ENCODE results near the gene PRAF2.
A peak's percentile ranks its signal among the peaks of the same experiment; 100 is the strongest.

Gene PRAF2

DNA sequence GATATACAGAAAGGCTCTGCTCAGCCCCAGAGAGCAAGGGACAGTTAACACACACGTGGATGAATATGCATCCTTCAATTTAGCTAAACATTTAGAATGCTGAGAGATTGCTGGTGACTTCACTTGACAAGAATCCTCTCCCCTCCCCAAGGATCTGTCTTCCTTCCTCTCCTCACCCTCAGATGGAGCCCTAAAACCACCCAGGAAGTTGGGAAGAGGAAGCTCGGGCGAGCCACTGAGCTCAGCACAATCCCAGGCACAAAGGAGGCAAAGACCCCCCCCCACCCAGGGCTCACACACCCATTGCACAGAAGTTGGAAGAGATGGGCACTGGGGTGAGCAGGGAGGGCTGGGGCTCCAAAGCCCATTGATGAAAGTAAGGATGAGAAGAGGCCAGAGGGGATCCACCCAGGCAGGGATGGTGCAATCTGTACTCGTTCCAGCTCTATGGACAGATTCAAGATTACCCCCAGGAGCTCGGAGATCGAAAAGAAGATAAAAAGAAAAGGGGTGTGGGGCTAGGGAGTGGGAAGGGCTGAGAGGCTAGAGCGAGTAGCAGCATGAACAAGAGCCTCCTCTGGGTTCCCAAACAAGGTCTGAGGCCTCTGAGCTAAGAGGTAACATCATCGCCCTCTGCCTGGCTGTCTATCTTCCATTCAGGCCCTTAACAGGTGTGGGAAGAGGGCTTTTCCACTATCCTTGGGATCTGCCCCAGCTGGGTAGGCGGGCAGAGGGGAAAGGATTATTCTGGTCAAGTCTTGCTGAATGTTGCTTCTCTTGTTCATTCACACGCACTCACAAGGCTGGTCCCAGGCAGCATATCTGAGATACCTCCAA lies 31.8 kb downstream of the PRAF2 start:
- DNase-seq: no peak

DNA sequence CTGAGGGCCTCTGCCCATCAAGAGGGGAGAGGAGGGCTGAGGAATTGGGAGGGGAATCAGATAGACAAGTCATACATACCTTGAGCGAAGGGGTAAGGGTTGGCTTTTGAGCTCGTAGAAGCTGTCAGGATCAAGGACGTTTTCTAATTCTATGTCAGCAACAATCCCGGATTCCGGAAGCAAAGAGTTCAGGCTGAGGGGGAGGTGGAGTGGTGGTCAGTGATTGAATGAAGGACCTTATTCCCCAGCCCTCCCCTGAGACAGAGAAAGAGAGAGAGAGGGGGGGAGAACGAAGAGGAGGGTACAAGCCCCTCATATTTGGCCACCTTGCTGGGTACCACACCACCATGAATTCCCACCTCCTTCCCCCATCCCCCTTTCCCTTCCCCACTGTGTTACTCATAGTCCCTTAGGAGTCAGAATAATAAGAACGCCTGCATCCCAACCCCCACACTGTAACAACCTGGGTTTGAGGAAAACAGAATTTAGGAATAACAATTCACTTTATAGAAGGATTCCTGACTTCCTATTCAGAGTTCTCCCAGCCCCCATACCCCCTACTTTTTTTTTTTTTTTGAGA lies 33.3 kb downstream of the PRAF2 start:
- no peak for DNase-seq

DNA sequence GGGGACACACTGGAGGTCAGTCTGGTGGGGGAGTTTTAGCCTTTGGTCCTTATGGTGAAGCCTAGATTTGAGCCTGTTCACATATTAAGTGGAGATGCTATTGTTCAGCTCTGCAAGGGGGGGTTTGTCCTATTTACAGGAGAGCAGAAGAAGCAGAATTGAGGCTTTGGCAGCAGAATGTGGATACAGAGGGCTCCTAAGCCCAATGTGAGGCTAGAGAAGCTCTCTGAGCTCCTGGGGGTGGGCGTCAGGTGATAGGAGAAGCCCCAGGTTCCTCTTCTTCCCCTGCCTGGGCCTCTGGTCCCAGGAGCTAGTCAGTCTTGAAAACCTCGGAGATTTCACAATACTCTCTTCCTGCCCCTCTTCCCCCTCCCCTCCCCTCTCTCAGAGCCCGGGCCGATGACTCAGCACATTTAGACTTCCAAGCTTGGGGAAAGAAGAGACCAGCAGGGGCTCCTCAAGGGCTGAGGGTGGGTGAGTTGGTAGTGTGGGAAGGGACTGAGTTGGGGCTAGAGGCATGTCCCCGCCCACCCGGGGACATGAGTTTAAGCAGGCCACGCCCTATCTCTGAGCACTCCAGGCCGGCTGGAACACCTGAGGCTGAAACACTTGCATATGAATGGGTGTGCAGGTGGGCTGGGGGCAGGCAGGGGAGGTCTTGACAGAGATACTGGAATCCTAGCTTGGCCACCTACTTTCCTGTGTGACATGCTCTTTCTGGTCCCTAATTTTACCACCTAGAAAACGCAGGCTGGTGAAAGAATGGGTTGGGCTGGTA lies 34.0 kb downstream of the PRAF2 start:
- DNase-seq: peak in 1 of 6 experiments; percentile 22

DNA sequence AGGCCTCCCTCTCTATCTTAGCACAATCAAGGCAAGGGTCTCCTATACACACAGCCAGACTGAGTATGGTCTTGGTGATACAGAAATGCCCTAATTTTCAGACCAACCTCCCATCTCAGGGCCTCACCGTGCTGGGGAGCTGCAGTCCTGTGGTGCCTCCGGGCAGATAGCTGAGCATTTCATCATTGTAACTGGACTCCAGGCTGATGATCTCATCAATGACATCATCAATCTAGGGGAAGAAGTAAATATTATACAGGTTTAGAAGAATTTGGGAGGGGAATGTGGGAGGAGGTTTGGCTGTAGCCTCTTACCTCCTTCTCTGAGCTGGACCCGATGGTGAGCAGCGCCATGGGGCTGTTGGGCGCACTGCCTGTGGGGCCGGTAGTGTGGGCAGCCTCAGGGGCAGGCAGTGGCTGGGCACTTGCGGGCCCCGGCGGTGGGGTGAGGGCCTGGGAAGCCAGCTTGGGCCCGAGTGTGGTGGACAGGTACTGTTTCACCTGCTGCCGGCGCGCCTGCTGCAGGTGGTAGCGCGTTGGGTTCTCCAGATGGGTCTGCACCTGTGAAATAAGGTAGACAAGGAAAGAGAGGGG lies 35.8 kb downstream of the PRAF2 start:
- no peak for DNase-seq

DNA sequence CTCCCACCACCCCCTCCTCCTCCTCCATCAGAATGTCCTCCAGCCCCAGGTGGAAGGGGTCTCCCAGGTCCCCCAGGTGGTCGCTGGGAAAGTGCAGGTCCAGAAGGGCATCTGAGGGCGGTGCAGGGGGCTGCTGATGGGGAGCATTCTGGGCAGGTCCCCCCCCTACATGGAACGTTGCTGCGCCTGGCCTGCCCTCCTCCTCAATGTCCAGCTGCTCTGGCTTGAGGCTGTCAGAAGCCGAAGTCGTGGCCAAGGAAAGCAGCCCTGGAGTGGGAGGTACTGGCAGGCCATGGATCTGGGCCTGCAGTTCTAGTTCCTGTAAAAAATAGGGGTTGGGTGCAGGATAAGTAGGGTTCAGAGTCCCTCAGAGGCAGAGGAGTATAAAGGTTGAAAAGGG lies 43.5 kb downstream of the PRAF2 start:
- no peak for DNase-seq

DNA sequence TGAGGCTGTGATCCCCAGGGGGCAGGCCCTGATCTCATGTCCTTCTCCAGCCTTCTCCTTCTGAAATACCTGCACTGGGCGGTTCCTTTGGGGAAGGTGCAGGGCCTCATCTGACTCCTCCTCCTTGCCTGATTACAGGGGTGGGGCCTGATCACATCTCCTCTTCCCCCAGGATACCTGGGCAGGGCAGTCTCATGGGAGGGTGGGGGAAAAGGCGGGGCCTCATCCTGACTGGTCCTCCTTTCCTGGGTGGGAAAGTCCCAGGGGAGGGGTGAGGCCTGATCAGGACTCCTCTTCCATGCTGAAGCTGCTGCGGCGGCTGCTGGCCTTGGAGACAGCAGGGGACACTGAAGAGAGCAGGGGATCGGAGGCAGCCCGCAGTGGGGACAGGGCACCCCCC lies 43.9 kb downstream of the PRAF2 start:
- DNase-seq: no peak

Data from stimulated activated naive CD4-positive, alpha-beta T cell (primary cell).